HG02623 (cell line): ENCODE data around the gene SELENOS.

Experiments used
- ATAC-seq: cut with Tn5 transposase; IDR thresholded peaks from one replicate; pipeline ENCODE4 v1.9.1; 2021; ENCODE audit warnings: moderate library complexity; ENCODE audit not compliant: unreplicated experiment

Gene SELENOS

GRCh38 chr15:101277943-101278564 lies 769 bp upstream of the SELENOS start:
- no peak for ATAC-seq

GRCh38 chr15:101276501-101277037 lies 716 bp downstream of the SELENOS start:
- ATAC-seq = peak; percentile 19

GRCh38 chr15:101275018-101275417 lies 2.3 kb downstream of the SELENOS start:
- peak; percentile 27 for ATAC-seq

- no peak for ATAC-seq
Observed at GRCh38 chr15:101273534-101273933, 3.8 kb downstream of the SELENOS start.

GRCh38 chr15:101272584-101272983 lies 4.7 kb downstream of the SELENOS start:
- no peak for ATAC-seq

- ATAC-seq = no peak
Observed at GRCh38 chr15:101269479-101270223, 7.6 kb downstream of the SELENOS start.

- ATAC-seq = no peak
Observed at GRCh38 chr15:101267320-101268104, 9.8 kb downstream of the SELENOS start.

GRCh38 chr15:101266787-101267186 lies 10.5 kb downstream of the SELENOS start:
- ATAC-seq = no peak

- ATAC-seq = no peak
Observed at GRCh38 chr15:101266034-101266433, 11.3 kb downstream of the SELENOS start.

- ATAC-seq = no peak
Observed at GRCh38 chr15:101264911-101265641, 12.2 kb downstream of the SELENOS start.

- no peak for ATAC-seq
Observed at GRCh38 chr15:101264011-101264410, 13.3 kb downstream of the SELENOS start.

- no peak for ATAC-seq
Observed at GRCh38 chr15:101262551-101262950, 14.7 kb downstream of the SELENOS start.

GRCh38 chr15:101258238-101259144 lies 18.8 kb downstream of the SELENOS start:
- ATAC-seq = no peak

GRCh38 chr15:101256757-101257156 lies 20.5 kb downstream of the SELENOS start:
- no peak for ATAC-seq

- no peak for ATAC-seq
Observed at GRCh38 chr15:101255615-101256241, 21.6 kb downstream of the SELENOS start.

GRCh38 chr15:101255051-101255395 lies 22.3 kb downstream of the SELENOS start:
- ATAC-seq = no peak

- no peak for ATAC-seq
Observed at GRCh38 chr15:101254157-101255050, 22.9 kb downstream of the SELENOS start.

- no peak for ATAC-seq
Observed at GRCh38 chr15:101252836-101253235, 24.4 kb downstream of the SELENOS start.
